H1 (cell line): ENCODE data around the gene MDFIC. TPM values are rescaled to one million over a fixed set of nuclear protein-coding genes. Genes with fewer than 3 reads are reported as not detected.
A peak's percentile ranks its signal among the peaks of the same experiment; 100 is the strongest.

Source experiments
- GABPA ChIP-seq: IDR thresholded peaks from 2 replicates; pipeline ENCODE4 v1.6.1; 2011; ENCODE audit warnings: mild to moderate bottlenecking, low read length, moderate library complexity, borderline replicate concordance; ENCODE audit not compliant: insufficient read depth
- NRF1 ChIP-seq: IDR thresholded peaks from 2 replicates; pipeline ENCODE4 v1.6.1; 2011; ENCODE audit warnings: mild to moderate bottlenecking, low read depth, low read length, improper control_type of control experiment
- RAD21 ChIP-seq, 2 experiments: IDR thresholded peaks in 1 of 2; conservative IDR thresholded peaks in 1 of 2; 2 replicates each; pipeline ENCODE4 v1.6.1; 2011; ENCODE audit warnings: low read depth in 2 of 2, low read length in 2 of 2, improper control_type of control experiment in 1 of 2, inconsistent platforms in 1 of 2, mild to moderate bottlenecking in 1 of 2, moderate library complexity in 1 of 2
- SAP30 ChIP-seq: fragments of 300-600 bp; sonication (generic); IDR thresholded peaks from 2 replicates; pipeline ENCODE4 v1.7.1; 2012; ENCODE audit warnings: low read length, moderate library complexity, mild to moderate bottlenecking, inconsistent platforms; ENCODE audit not compliant: insufficient read depth, insufficient replicate concordance
- SIN3A ChIP-seq, 2 experiments: IDR thresholded peaks in 1 of 2; conservative IDR thresholded peaks in 1 of 2; 2 replicates each; pipeline ENCODE4 v1.6.1; 2011 to 2012; ENCODE audit warnings: low read length in 2 of 2, improper control_type of control experiment in 1 of 2, low read depth in 1 of 2, mild to moderate bottlenecking in 1 of 2
- SRF ChIP-seq: IDR thresholded peaks from 2 replicates; pipeline ENCODE4 v1.6.1; 2011; ENCODE audit warnings: mild to moderate bottlenecking, low read depth, low read length, moderate library complexity
- TEAD4 ChIP-seq: IDR thresholded peaks from 2 replicates; pipeline ENCODE4 v1.6.1; 2012; ENCODE audit warnings: low read depth, low read length, inconsistent platforms, mixed read lengths
- polyA plus RNA-seq, 7 experiments: library from polyadenylated mRNA; depleted of rRNA in 3 of 7; stranded (reverse) in 5 of 7; unstranded in 2 of 7; fragments of >200 nt in 5 of 7; fragments of 200-250 nt in 2 of 7; gene quantifications; 1 replicate in 5 of 7; 2 replicates in 1 of 7; 4 replicates in 1 of 7; pipeline versions ENCODE4 v1.2.1 to v1.2.3, GENCODE V29; 2011 to 2013; ENCODE audit warnings: missing spikeins in 2 of 7, mixed read lengths in 2 of 7
- total RNA-seq: library from RNA; stranded (reverse); fragmentation: NEBNext Ultra II Directional; extraction: Animal tissue kit (Norgen Biotek cat#: 25700); gene quantifications from 2 replicates; pipeline ENCODE4 v1.2.1, GENCODE V29; 2021
- TF ChIP-seq, protein P1 (sequence below): fragments of 300-600 bp; sonication (generic); IDR thresholded peaks from 2 replicates; pipeline ENCODE4 v1.7.1; 2012; ENCODE audit warnings: low read length, moderate library complexity, mild to moderate bottlenecking, inconsistent platforms; ENCODE audit not compliant: insufficient replicate concordance
- TF ChIP-seq, protein P2 (sequence below): IDR thresholded peaks from 2 replicates; pipeline ENCODE4 v1.6.1; 2011; ENCODE audit warnings: low read length, improper control_type of control experiment

Gene MDFIC
- total and polyA plus RNA-seq, 2 of the 8 experiments (the other 6 are each of a cell fraction or from before 2014, with no cell fraction given): 2.3 to 11.4 TPM

DNA sequence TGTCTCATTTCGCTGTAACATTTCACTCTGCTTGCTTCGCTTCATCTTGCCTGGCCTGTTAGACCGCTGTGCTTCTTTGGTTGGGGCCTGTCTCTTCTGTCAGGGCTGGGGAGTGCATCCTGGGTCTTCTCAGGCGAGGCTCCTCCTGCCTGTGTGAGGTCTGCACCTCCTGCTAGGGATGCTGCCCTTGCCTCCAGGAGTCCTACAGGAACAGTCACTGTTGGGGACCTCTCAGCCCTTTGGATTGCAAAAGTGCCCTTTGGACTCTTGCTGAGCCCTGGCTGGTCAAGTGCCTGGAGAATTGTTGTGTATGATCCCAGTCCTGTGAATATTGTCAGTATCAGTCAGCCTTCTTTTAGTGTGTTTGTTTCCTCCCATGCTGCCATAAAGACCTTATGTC is 84.1 kb downstream of the MDFIC start (continued):
- TF ChIP-seq, protein P1, sequence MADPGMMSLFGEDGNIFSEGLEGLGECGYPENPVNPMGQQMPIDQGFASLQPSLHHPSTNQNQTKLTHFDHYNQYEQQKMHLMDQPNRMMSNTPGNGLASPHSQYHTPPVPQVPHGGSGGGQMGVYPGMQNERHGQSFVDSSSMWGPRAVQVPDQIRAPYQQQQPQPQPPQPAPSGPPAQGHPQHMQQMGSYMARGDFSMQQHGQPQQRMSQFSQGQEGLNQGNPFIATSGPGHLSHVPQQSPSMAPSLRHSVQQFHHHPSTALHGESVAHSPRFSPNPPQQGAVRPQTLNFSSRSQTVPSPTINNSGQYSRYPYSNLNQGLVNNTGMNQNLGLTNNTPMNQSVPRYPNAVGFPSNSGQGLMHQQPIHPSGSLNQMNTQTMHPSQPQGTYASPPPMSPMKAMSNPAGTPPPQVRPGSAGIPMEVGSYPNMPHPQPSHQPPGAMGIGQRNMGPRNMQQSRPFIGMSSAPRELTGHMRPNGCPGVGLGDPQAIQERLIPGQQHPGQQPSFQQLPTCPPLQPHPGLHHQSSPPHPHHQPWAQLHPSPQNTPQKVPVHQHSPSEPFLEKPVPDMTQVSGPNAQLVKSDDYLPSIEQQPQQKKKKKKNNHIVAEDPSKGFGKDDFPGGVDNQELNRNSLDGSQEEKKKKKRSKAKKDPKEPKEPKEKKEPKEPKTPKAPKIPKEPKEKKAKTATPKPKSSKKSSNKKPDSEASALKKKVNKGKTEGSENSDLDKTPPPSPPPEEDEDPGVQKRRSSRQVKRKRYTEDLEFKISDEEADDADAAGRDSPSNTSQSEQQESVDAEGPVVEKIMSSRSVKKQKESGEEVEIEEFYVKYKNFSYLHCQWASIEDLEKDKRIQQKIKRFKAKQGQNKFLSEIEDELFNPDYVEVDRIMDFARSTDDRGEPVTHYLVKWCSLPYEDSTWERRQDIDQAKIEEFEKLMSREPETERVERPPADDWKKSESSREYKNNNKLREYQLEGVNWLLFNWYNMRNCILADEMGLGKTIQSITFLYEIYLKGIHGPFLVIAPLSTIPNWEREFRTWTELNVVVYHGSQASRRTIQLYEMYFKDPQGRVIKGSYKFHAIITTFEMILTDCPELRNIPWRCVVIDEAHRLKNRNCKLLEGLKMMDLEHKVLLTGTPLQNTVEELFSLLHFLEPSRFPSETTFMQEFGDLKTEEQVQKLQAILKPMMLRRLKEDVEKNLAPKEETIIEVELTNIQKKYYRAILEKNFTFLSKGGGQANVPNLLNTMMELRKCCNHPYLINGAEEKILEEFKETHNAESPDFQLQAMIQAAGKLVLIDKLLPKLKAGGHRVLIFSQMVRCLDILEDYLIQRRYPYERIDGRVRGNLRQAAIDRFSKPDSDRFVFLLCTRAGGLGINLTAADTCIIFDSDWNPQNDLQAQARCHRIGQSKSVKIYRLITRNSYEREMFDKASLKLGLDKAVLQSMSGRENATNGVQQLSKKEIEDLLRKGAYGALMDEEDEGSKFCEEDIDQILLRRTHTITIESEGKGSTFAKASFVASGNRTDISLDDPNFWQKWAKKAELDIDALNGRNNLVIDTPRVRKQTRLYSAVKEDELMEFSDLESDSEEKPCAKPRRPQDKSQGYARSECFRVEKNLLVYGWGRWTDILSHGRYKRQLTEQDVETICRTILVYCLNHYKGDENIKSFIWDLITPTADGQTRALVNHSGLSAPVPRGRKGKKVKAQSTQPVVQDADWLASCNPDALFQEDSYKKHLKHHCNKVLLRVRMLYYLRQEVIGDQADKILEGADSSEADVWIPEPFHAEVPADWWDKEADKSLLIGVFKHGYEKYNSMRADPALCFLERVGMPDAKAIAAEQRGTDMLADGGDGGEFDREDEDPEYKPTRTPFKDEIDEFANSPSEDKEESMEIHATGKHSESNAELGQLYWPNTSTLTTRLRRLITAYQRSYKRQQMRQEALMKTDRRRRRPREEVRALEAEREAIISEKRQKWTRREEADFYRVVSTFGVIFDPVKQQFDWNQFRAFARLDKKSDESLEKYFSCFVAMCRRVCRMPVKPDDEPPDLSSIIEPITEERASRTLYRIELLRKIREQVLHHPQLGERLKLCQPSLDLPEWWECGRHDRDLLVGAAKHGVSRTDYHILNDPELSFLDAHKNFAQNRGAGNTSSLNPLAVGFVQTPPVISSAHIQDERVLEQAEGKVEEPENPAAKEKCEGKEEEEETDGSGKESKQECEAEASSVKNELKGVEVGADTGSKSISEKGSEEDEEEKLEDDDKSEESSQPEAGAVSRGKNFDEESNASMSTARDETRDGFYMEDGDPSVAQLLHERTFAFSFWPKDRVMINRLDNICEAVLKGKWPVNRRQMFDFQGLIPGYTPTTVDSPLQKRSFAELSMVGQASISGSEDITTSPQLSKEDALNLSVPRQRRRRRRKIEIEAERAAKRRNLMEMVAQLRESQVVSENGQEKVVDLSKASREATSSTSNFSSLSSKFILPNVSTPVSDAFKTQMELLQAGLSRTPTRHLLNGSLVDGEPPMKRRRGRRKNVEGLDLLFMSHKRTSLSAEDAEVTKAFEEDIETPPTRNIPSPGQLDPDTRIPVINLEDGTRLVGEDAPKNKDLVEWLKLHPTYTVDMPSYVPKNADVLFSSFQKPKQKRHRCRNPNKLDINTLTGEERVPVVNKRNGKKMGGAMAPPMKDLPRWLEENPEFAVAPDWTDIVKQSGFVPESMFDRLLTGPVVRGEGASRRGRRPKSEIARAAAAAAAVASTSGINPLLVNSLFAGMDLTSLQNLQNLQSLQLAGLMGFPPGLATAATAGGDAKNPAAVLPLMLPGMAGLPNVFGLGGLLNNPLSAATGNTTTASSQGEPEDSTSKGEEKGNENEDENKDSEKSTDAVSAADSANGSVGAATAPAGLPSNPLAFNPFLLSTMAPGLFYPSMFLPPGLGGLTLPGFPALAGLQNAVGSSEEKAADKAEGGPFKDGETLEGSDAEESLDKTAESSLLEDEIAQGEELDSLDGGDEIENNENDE: no peak
- TF ChIP-seq SRF: no peak
- no peak for TF ChIP-seq SAP30
- no peak for TF ChIP-seq SIN3A (conservative IDR thresholded peaks at IDR 0.05 in 1 of 2, IDR thresholded peaks at IDR 0.05 in 1 of 2; ENCODE audit: low read depth in 1 of 2, low read length in 2 of 2)
- TF ChIP-seq, protein P2, sequence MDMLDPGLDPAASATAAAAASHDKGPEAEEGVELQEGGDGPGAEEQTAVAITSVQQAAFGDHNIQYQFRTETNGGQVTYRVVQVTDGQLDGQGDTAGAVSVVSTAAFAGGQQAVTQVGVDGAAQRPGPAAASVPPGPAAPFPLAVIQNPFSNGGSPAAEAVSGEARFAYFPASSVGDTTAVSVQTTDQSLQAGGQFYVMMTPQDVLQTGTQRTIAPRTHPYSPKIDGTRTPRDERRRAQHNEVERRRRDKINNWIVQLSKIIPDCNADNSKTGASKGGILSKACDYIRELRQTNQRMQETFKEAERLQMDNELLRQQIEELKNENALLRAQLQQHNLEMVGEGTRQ: no peak
- TF ChIP-seq RAD21 (IDR thresholded peaks at IDR 0.05 in 1 of 2, conservative IDR thresholded peaks at IDR 0.05 in 1 of 2; ENCODE audit: low read depth in 2 of 2, low read length in 2 of 2): peak; percentile 12 to 25; a peak in 2 of 4 replicates
- no peak for TF ChIP-seq NRF1
- 0 out of 2 replicates have a peak, but pooled peaks have one; percentile 9 for TF ChIP-seq TEAD4
- no peak for TF ChIP-seq GABPA
- TF ChIP-seq, all 59 proteins: peak for 9
